HEK293T (cell line): Measurements from ENCODE around the gene ADAMTS8.

Source experiments
- FOXA1 ChIP-seq: fragments of 450-650 bp; IDR thresholded peaks from 2 replicates; pipeline ENCODE4 v1.6.1; 2016; ENCODE audit warnings: mild to moderate bottlenecking
- SP1 ChIP-seq: fragments of 450-650 bp; IDR thresholded peaks from 2 replicates; pipeline ENCODE4 v1.6.1; 2017
- SUZ12 ChIP-seq: fragments of 450-650 bp; IDR thresholded peaks from 2 replicates; pipeline ENCODE4 v1.6.1; 2016; ENCODE audit warnings: mild to moderate bottlenecking

DNA sequence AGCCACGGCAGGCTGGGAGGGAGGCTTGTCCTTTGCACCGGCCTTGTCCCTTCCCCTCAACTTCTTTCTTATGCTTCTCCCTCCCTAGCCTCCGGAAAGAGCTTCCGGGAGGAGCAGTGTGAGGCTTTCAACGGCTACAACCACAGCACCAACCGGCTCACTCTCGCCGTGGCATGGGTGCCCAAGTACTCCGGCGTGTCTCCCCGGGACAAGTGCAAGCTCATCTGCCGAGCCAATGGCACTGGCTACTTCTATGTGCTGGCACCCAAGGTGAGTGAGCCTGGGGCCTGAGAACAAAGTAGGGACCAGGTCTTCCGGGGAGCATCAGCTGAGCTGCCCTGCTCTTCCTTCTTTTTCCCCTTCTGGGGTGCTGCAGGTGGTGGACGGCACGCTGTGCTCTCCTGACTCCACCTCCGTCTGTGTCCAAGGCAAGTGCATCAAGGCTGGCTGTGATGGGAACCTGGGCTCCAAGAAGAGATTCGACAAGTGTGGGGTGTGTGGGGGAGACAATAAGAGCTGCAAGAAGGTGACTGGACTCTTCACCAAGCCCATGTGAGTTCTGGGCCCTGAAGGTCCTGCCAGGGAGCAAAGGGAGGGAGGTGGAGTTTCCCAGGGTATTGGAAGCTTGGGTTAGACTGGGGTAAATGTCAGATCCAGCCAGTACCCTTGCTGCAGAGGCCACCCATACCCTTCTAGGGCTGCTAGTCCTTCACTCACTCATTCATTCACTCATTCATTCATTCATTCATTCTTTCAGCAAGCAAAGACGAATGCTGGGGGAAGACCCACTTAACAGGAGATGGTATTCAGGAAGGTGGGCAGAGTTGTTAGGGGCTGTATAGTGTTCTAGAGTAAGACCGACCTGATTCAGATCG is 42.7 kb upstream of the ADAMTS8 start:
- no peak for TF ChIP-seq FOXA1
- no peak for TF ChIP-seq SP1
- TF ChIP-seq SUZ12 = no peak
